ENCODE results near the gene RHOT1.

The RHOT1 gene

GRCh38 chr17:32239456-32239855 lies 97.2 kb downstream of the RHOT1 start:
- no peak overlapping the region for H3K4me3 ChIP-seq (ENCODE audit: low read depth, low read length)
- no peak overlapping the region for H3K9ac ChIP-seq (ENCODE audit: low read length)
- WGBS (ENCODE audit: extremely low coverage, insufficient coverage, insufficient read length) = no CpG with 5 or more reads among the region's 2 CpGs
- no peak overlapping the region for H2BK12ac ChIP-seq (ENCODE audit: low read length)
- peaks cover 2% of the 10 kb centered on the region for H3K9me3 ChIP-seq (ENCODE audit: insufficient read depth, low read depth, low read length)
- H2BK5ac ChIP-seq (ENCODE audit: low read depth, low read length, poor library complexity) = no peak overlapping the region
- H3K36me3 ChIP-seq (ENCODE audit: control insufficient read depth in 1 of 2, insufficient read depth in 2 of 2, low read length in 2 of 2) = no peaks in the 10 kb centered on the region
- H4K91ac ChIP-seq (ENCODE audit: low read depth, low read length) = no peak overlapping the region
- no peak overlapping the region for H3K4me2 ChIP-seq (ENCODE audit: low read length)
- H3K27me3 ChIP-seq (ENCODE audit: insufficient read depth, low read length) = no peaks in the 10 kb centered on the region
- H2BK120ac ChIP-seq (ENCODE audit: insufficient read depth, low read length, poor library complexity) = no peak overlapping the region
- no peak overlapping the region for H3K4ac ChIP-seq (ENCODE audit: low read depth, low read length)
- no peak overlapping the region for H3K14ac ChIP-seq (ENCODE audit: low read length)
- no peak overlapping the region for H3K18ac ChIP-seq (ENCODE audit: low read length)
- H3K27ac ChIP-seq (ENCODE audit: low read depth, low read length) = no peak overlapping the region
- DNase-seq = no peak
- no peak overlapping the region for H4K12ac ChIP-seq (ENCODE audit: low read depth, low read length)
- H4K8ac ChIP-seq (ENCODE audit: low read depth, low read length) = no peak overlapping the region
- H3K79me2 ChIP-seq (ENCODE audit: control insufficient read depth, insufficient read depth, low read length, poor library complexity) = no peaks in the 10 kb centered on the region
- H3K23ac ChIP-seq (ENCODE audit: low read length) = no peak overlapping the region
- no peaks in the 10 kb centered on the region for H3K79me1 ChIP-seq (ENCODE audit: low read length)
- no peak overlapping the region for H2AK5ac ChIP-seq (ENCODE audit: low read length)
- H3K4me1 ChIP-seq (ENCODE audit: control insufficient read depth in 1 of 2, insufficient read depth in 2 of 2, low read length in 2 of 2) = no peaks in the 10 kb centered on the region
- no peak overlapping the region for H2AFZ ChIP-seq (ENCODE audit: insufficient read depth, low read length, poor library complexity)

DNA sequence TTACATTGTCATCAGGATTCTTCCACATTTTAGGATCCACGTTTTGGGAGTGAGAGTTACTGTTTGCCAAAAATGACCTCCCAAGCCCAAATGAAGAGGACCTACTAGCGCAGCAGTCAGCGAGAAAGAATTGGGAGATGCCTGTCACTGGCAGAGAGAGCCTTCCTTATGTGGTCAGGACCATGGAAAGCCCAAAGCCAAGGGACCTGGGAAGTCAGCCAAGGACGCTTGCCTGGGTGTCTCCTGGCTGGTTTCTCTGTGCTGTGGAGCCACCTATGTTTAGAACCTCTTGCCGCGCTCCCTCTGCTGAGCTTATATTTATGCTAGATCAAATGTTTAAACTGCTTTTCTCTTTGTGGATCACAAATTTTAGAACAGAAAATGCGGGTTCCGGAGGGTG lies 98.4 kb downstream of the RHOT1 start:
- Histone ChIP-seq H3K4me2 (ENCODE audit: low read length) (no peak overlapping the region), H3K27me3 (ENCODE audit: insufficient read depth, low read length) (no peaks in the 10 kb centered on the region), H3K4me1 (ENCODE audit: control insufficient read depth in 1 of 2, insufficient read depth in 2 of 2, low read length in 2 of 2) (no peaks in the 10 kb centered on the region), H3K27ac (ENCODE audit: low read depth, low read length) (no peak overlapping the region), H3K9ac (ENCODE audit: low read length) (no peak overlapping the region), H2BK5ac (ENCODE audit: low read depth, low read length, poor library complexity) (no peak overlapping the region), H2BK12ac (ENCODE audit: low read length) (no peak overlapping the region), H2BK120ac (ENCODE audit: insufficient read depth, low read length, poor library complexity) (no peak overlapping the region), H2AFZ (ENCODE audit: insufficient read depth, low read length, poor library complexity) (no peak overlapping the region), H4K8ac (ENCODE audit: low read depth, low read length) (no peak overlapping the region), H3K14ac (ENCODE audit: low read length) (no peak overlapping the region), H3K36me3 (ENCODE audit: control insufficient read depth in 1 of 2, insufficient read depth in 2 of 2, low read length in 2 of 2) (no peaks in the 10 kb centered on the region), H3K23ac (ENCODE audit: low read length) (no peak overlapping the region), H4K91ac (ENCODE audit: low read depth, low read length) (no peak overlapping the region), H4K12ac (ENCODE audit: low read depth, low read length) (no peak overlapping the region), H3K4me3 (ENCODE audit: low read depth, low read length) (no peak overlapping the region), H3K79me1 (ENCODE audit: low read length) (no peaks in the 10 kb centered on the region), H2AK5ac (ENCODE audit: low read length) (no peak overlapping the region), H3K9me3 (ENCODE audit: insufficient read depth, low read depth, low read length) (peaks cover 2% of the 10 kb centered on the region), H3K79me2 (ENCODE audit: control insufficient read depth, insufficient read depth, low read length, poor library complexity) (no peaks in the 10 kb centered on the region), H3K18ac (ENCODE audit: low read length) (no peak overlapping the region), H3K4ac (ENCODE audit: low read depth, low read length) (no peak overlapping the region)
- DNase-seq = no peak
- no CpG with 5 or more reads among the region's 8 CpGs for WGBS (ENCODE audit: extremely low coverage, insufficient coverage, insufficient read length)

DNA sequence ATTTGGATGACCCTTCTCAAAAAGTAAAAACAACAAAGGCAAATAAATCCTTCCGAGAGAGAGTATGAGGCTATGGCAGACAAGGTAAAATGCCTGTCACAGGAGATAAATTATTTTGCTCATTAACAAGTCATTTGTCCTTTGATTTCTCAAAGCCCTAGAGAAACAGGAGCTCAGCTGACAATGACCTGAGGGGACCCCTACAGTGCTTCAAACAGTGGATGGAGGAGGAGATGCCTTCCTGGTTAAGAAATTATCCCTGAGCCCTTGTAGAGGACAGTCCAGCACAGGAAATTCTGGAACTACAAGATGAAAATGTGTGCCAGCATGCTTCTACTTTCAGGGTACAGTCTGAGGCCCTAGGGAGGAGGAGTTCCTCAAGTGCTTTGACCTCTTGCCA lies 99.3 kb downstream of the RHOT1 start:
- Histone ChIP-seq H3K14ac (ENCODE audit: low read length) (no peak overlapping the region), H3K9ac (ENCODE audit: low read length) (no peak overlapping the region), H4K91ac (ENCODE audit: low read depth, low read length) (no peak overlapping the region), H3K9me3 (ENCODE audit: insufficient read depth, low read depth, low read length) (peaks cover 2% of the 10 kb centered on the region), H3K4me3 (ENCODE audit: low read depth, low read length) (no peak overlapping the region), H2AK5ac (ENCODE audit: low read length) (no peak overlapping the region), H4K8ac (ENCODE audit: low read depth, low read length) (no peak overlapping the region), H2AFZ (ENCODE audit: insufficient read depth, low read length, poor library complexity) (no peak overlapping the region), H3K4me1 (ENCODE audit: control insufficient read depth in 1 of 2, insufficient read depth in 2 of 2, low read length in 2 of 2) (no peaks in the 10 kb centered on the region), H2BK12ac (ENCODE audit: low read length) (no peak overlapping the region), H3K18ac (ENCODE audit: low read length) (no peak overlapping the region), H3K27ac (ENCODE audit: low read depth, low read length) (no peak overlapping the region), H3K23ac (ENCODE audit: low read length) (no peak overlapping the region), H2BK120ac (ENCODE audit: insufficient read depth, low read length, poor library complexity) (no peak overlapping the region), H3K79me2 (ENCODE audit: control insufficient read depth, insufficient read depth, low read length, poor library complexity) (no peaks in the 10 kb centered on the region), H4K12ac (ENCODE audit: low read depth, low read length) (no peak overlapping the region), H3K36me3 (ENCODE audit: control insufficient read depth in 1 of 2, insufficient read depth in 2 of 2, low read length in 2 of 2) (no peaks in the 10 kb centered on the region), H3K79me1 (ENCODE audit: low read length) (no peaks in the 10 kb centered on the region), H3K27me3 (ENCODE audit: insufficient read depth, low read length) (no peaks in the 10 kb centered on the region), H3K4me2 (ENCODE audit: low read length) (no peak overlapping the region), H3K4ac (ENCODE audit: low read depth, low read length) (no peak overlapping the region), H2BK5ac (ENCODE audit: low read depth, low read length, poor library complexity) (no peak overlapping the region)
- no peak for DNase-seq
- no CpG with 5 or more reads among the region's 1 CpG for WGBS (ENCODE audit: extremely low coverage, insufficient coverage, insufficient read length)

DNA sequence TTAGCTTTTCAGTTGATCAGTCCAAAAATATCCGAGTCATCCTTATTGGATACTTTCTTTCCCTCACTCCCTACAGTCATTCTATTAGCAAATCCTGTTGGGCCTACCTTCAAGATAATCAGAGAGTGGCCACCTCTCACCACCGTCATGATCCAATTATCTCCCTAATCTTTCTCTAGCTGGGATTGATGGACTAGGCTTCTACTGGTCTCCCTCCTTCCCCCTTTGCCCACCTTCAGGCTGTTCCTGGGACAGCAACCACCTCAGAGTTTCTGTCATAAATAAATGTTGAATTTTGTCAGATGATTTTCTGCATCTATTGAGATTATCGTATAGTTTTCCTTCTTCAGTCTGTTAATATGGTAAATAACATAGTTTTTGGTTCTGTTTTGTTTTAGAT lies 107.2 kb downstream of the RHOT1 start:
- DNase-seq = no peak
- Histone ChIP-seq H3K23ac (ENCODE audit: low read length) (no peak overlapping the region), H3K18ac (ENCODE audit: low read length) (no peak overlapping the region), H2BK12ac (ENCODE audit: low read length) (no peak overlapping the region), H4K8ac (ENCODE audit: low read depth, low read length) (no peak overlapping the region), H2AK5ac (ENCODE audit: low read length) (no peak overlapping the region), H2BK120ac (ENCODE audit: insufficient read depth, low read length, poor library complexity) (no peak overlapping the region), H2AFZ (ENCODE audit: insufficient read depth, low read length, poor library complexity) (no peak overlapping the region), H3K9me3 (ENCODE audit: insufficient read depth, low read depth, low read length) (no peaks in the 10 kb centered on the region), H3K4ac (ENCODE audit: low read depth, low read length) (no peak overlapping the region), H3K27me3 (ENCODE audit: insufficient read depth, low read length) (no peaks in the 10 kb centered on the region), H3K79me1 (ENCODE audit: low read length) (no peaks in the 10 kb centered on the region), H3K79me2 (ENCODE audit: control insufficient read depth, insufficient read depth, low read length, poor library complexity) (no peaks in the 10 kb centered on the region), H3K4me1 (ENCODE audit: control insufficient read depth in 1 of 2, insufficient read depth in 2 of 2, low read length in 2 of 2) (no peaks in the 10 kb centered on the region), H3K4me3 (ENCODE audit: low read depth, low read length) (no peak overlapping the region), H3K14ac (ENCODE audit: low read length) (no peak overlapping the region), H4K12ac (ENCODE audit: low read depth, low read length) (no peak overlapping the region), H3K9ac (ENCODE audit: low read length) (no peak overlapping the region), H3K27ac (ENCODE audit: low read depth, low read length) (no peak overlapping the region), H3K4me2 (ENCODE audit: low read length) (no peak overlapping the region), H4K91ac (ENCODE audit: low read depth, low read length) (no peak overlapping the region), H2BK5ac (ENCODE audit: low read depth, low read length, poor library complexity) (no peak overlapping the region), H3K36me3 (ENCODE audit: control insufficient read depth in 1 of 2, insufficient read depth in 2 of 2, low read length in 2 of 2) (no peaks in the 10 kb centered on the region)
- no CpG with 5 or more reads among the region's 3 CpGs for WGBS (ENCODE audit: extremely low coverage, insufficient coverage, insufficient read length)

Data from trophoblast cell (in vitro differentiated cells and primary cell).